Activated CD4-positive, CD25-positive, alpha-beta regulatory T cell treated with anti-CD3 and anti-CD28 coated beads, Interleukin-2, amount 50 U/mL, for 16 hours (primary cell): Measurements from ENCODE around the gene SPATA31D1.
"Not testable (repeated sequence)": the region's sequence is repeated elsewhere in the genome, so short reads cannot be mapped to it uniquely, and the experiment has no call there.

Source experiments
- DNase-seq: peaks from one replicate; pipeline ENCODE4 v3.0.0-alpha.2; 2020; ENCODE audit warnings: low read depth, low spot score

SPATA31D1 gene

GRCh38 chr9:81988472-81988871, at the start of gene SPATA31D1:
Gene SPATA31D1, plus strand, starts transcription at chr9:81988772. Its CDS starts 47 bp downstream, at chr9:81988819.
- not testable (repeated sequence) for DNase-seq

DNA sequence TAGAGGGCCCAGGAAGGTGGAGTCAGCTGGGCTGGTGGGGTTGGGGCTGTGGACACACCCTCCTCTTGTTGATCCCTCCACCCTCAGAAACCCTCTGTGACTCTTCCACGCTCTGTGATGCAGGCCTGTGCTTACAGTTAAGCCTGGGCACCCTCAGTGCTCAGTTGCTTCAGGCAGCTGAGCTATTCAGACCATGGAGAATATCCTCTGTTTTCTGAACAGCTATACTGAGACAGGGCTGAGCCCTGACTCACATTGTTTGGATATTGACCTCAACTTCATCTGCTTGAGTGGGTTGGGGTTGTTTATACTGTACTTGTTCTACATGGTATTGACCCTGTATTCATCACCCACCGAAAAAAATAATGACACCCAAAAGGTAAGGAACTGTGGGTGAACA, 45.2 kb upstream of the SPATA31D1 start, which contains the start of gene SPATA31D3:
TSS of gene SPATA31D3 (plus strand) at position 108 of the 400 bp plus-strand sequence. CDS start at position 194, 86 bp downstream.
- DNase-seq, result not testable (repeated sequence)

- DNase-seq, result not testable (repeated sequence)
Observed at GRCh38 chr9:81948650-81949049, 39.9 kb upstream of the SPATA31D1 start.

GRCh38 chr9:81953096-81953495, 35.5 kb upstream of the SPATA31D1 start:
- no peak for DNase-seq

- DNase-seq, result no peak
Observed at GRCh38 chr9:81955625-81956024, 32.9 kb upstream of the SPATA31D1 start.

GRCh38 chr9:81964218-81965171, 24.1 kb upstream of the SPATA31D1 start:
- no peak for DNase-seq

DNA sequence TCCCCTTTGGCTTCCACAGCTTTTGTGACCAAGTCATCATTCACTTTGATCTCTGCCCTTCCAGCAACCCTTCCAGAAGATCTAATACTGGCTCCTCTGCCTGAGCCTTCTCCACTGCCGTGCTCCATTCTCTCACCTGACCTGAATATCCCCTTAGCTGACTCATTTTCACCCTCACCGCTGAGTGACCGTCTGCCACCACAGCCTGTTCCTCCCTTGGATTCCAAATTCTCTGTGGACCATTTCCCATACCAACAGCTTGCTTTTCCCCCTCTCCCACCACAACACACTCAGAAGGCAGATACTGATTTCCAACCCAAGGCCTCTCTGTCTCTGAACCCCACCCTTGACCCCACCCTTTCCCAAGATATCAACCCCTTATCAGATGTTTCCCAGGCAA, 20.5 kb upstream of the SPATA31D1 start:
- DNase-seq, result no peak

DNA sequence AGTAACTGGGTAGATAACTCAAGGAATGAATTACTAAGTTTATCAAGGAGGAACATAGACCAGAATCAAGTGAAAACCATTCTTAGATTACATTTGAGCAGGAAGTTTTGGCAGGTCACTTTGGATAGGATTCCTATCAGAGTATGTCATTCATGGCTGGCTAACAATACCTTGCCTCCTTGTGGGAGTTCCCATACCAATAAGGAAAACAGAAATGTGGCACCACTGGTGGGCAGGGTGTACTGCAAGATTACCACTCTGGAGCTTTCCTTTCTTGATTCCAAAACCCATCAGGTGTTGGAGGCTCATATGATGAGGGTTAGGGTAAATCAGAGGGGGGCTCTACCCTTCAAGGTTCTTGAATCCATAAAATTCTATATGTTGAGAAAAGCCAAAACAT, 18.6 kb upstream of the SPATA31D1 start:
- DNase-seq, result no peak

- DNase-seq, result no peak
Observed at GRCh38 chr9:81971727-81972126, 16.8 kb upstream of the SPATA31D1 start.

DNA sequence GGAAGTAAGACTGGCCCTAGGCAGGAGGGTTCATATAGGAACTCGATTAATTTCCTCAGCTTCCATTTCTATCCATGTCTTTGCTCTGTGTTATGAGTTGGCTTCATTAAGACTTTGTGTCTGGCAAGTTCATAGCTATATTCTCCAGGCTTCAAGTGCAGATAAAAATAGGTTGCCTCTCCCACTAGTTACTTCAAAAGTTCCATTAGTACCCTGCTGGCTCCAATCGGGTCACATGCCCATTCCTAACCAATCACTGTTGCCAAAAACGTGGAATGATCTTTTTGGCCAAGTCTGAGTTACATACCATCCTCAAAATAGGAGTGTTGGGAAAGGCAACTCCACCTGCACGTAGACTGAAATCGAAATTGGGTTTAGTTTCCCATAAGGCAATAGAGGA, 13.8 kb upstream of the SPATA31D1 start:
- no peak for DNase-seq

DNA sequence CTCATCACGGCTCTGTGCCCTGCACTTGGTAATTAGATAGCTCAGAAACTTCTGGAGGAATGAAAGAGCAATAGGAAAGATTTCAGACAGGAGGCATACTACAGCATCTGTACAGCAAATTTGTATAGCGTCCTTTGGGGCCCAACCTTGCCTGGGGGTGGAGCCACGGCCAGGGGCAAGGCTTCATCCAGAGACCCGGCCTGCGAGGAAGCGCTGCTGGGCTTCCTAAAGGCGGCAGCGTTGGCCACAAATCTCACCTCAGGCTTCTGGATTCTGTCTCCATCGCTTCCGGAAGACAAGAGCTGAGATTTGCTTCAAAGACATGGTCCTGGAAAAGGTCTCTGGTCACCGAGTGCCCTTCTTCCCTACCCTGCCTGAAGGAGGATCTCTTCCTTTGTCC, 12.2 kb upstream of the SPATA31D1 start:
- no peak for DNase-seq

- no peak for DNase-seq
Observed at GRCh38 chr9:81979196-81979595, 9.4 kb upstream of the SPATA31D1 start.

GRCh38 chr9:81980568-81980967, 8.0 kb upstream of the SPATA31D1 start:
- DNase-seq, result no peak

DNA sequence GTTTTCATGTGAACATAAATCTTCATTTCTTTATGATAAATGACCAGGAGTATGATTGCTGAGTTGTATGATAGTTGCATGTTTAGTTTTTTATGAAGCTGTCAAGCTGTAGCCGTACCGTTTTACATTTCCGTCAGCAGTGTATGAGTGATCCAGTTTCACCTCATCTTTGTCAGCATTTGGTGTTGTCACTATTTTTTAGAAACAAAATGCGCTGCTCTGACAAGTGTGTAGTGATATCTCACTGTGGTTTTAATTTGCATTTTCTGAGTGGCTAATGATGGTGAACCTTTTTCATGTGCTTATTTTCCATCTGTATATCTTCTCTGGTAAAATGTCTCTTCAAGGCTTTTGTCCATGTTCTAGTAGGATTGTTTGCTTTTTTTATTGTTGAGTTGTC, 6.7 kb upstream of the SPATA31D1 start:
- no peak for DNase-seq

DNA sequence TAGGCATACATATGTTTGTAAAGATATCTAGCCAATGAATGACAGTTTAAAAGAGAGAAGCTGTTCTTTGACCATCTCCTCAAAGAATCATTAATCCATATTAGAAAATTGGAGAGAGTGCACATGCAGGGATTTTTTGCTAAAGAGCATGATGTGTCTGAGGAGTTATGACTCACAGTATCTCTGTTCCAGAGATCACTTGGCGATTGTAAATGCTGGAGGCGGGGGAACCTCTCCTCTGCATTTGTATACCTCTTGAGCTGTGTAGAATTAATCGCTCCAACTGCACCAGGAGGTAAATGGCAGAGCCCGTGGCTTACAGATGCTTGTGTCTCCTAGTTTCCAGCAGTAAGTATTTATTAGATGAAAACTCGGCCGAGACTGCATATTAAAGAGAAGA, 3.6 kb upstream of the SPATA31D1 start:
- DNase-seq, result no peak

GRCh38 chr9:81986051-81986450, 2.5 kb upstream of the SPATA31D1 start:
- DNase-seq, result no peak

DNA sequence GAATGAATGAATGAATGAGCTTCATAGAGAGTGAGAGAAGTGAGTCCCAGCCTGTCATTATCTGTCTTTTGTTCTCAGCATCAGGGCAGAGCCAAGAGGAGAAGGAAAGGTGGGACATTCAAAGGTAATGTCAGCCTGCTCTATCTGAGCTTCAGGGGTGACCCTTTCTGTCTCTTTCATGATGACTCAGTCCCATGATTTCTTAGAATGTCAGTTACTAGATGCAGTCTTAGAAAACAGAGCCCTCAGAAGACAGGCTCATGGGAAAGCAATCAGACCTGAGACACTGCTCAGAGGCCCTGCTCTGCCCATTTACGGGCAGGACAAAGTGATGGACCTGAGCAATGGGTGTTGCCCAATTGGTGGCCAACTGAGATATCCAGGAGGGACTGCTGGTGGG, 1.1 kb downstream of the SPATA31D1 start:
- no peak for DNase-seq

GRCh38 chr9:81993656-81994055, 5.1 kb downstream of the SPATA31D1 start:
- no peak for DNase-seq

DNA sequence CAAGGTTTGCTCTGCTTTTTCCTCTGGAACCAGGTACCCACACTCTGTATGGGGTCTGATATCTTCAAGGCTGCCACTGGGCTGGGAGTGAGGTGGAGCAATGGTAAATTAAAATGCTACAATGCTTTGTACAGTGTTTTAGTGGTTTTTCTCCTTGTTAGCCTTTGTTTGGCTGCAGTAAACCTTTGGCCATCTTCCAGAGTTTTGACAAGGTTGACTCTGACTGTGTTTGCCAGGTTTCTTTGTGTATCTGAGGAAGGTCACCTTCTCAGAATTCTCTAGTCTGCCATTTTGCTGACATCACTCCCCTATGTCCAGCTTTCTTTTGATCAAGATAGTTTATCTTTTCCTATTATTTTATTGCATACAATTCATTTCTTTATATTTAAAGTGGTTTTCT, 11.2 kb downstream of the SPATA31D1 start:
- no peak for DNase-seq

DNA sequence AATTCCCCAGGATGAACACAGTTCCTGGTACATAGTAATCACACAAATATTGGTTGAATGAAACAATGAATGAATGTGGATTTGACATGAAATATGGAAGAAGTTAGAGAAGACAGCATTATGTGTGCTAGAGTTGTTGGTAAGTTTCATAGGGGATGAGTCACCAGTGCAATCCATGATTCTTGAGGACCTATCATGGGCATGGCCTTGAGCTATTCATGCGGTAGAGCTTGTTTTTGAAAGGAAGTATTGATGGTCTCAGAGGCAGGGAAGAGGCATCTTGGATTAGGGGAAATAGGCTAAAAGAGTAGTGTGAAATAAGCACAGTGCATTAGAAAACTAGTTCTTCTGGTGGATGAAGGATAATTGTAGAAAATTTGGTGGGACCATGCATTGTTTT, 22.1 kb downstream of the SPATA31D1 start:
- DNase-seq, result no peak

- DNase-seq, result no peak
Observed at GRCh38 chr9:82011133-82011532, 22.6 kb downstream of the SPATA31D1 start.

DNA sequence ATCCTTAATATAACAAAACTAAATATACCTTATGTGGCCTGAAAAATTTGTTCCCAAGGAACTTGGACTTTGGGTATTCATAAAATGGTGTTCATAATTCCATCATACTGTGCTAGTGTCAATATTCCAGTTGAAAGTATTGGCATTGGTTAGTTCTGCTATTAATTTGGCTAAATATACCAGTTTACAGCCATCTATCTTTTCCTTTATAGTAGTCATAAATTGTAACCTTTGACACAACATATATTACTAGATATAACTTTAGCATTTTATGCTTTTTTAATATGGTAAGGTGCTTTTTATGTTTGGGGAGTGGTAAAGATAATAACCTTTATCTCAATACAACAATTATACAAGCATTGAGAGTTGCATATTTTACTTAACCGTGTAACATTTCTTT, 23.7 kb downstream of the SPATA31D1 start:
- DNase-seq, result no peak

GRCh38 chr9:82020331-82020730, 31.8 kb downstream of the SPATA31D1 start:
- DNase-seq, result no peak
